MM.1S (cell line): ENCODE measurements around the gene PCDHGB2.

Source experiments
- DNase-seq: peaks from one replicate; pipeline ENCODE4 v3.0.0-alpha.2; 2015
- H2AFZ ChIP-seq: fragments of 300-600 bp; sonication (generic); 2 replicates; pipeline ENCODE4 v1.6.0; 2016; ENCODE audit warnings: antibody characterized with exemption, low read length
- H3F3A ChIP-seq: fragments of 300-600 bp; sonication (generic); 2 replicates; pipeline ENCODE4 v1.6.1; 2016; ENCODE audit warnings: mild to moderate bottlenecking, antibody characterized with exemption, low read length, moderate library complexity, mixed read lengths; ENCODE audit not compliant: insufficient read depth
- H3K27ac ChIP-seq: fragments of 300-600 bp; sonication (generic); 2 replicates; pipeline ENCODE4 v1.5.1; 2016; ENCODE audit warnings: mild to moderate bottlenecking, low read length
- H3K27me3 ChIP-seq: fragments of 300-600 bp; sonication (generic); replicated peaks from 2 replicates; pipeline ENCODE4 v1.6.0; 2016; ENCODE audit warnings: low read length; ENCODE audit not compliant: insufficient read depth
- H3K36me3 ChIP-seq: fragments of 300-600 bp; sonication (generic); replicated peaks from 2 replicates; pipeline ENCODE4 v1.6.1; 2016; ENCODE audit warnings: mild to moderate bottlenecking, low read length, mixed read lengths; ENCODE audit not compliant: insufficient read depth
- H3K4me1 ChIP-seq: fragments of 300-600 bp; sonication (generic); 2 replicates; pipeline ENCODE4 v1.6.1; 2016; ENCODE audit warnings: low read length, mixed read lengths
- H3K4me2 ChIP-seq: fragments of 300-600 bp; sonication (generic); 2 replicates; pipeline ENCODE4 v1.6.0; 2016; ENCODE audit warnings: low read depth, low read length
- H3K4me3 ChIP-seq: fragments of 300-600 bp; sonication (generic); 2 replicates; pipeline ENCODE4 v1.5.1; 2016; ENCODE audit warnings: low read length, mixed read lengths
- H3K79me2 ChIP-seq: fragments of 300-600 bp; sonication (generic); 2 replicates; pipeline ENCODE4 v1.6.1; 2016; ENCODE audit warnings: mixed run types, low read length, mixed read lengths
- H3K9ac ChIP-seq: fragments of 300-600 bp; sonication (generic); 2 replicates; pipeline ENCODE4 v1.6.1; 2016; ENCODE audit warnings: low read length, mixed read lengths
- H3K9me2 ChIP-seq: fragments of 300-600 bp; sonication (generic); replicated peaks from 2 replicates; pipeline ENCODE4 v1.6.1; 2016; ENCODE audit warnings: mild to moderate bottlenecking, low read length, mixed read lengths; ENCODE audit not compliant: insufficient read depth
- H3K9me3 ChIP-seq: fragments of 300-600 bp; sonication (generic); replicated peaks from 2 replicates; pipeline ENCODE4 v1.6.1; 2016; ENCODE audit warnings: mild to moderate bottlenecking, low read length, mixed read lengths; ENCODE audit not compliant: insufficient read depth
- H4K20me1 ChIP-seq: fragments of 300-600 bp; sonication (generic); 2 replicates; pipeline ENCODE4 v1.6.1; 2016; ENCODE audit warnings: mild to moderate bottlenecking, low read length, moderate library complexity, mixed read lengths; ENCODE audit not compliant: insufficient read depth
- EZH2 ChIP-seq: fragments of 300-600 bp; sonication (generic); optimal IDR thresholded peaks from 2 replicates; pipeline ENCODE3; 2017; ENCODE audit warnings: low read depth, mild to moderate bottlenecking, antibody characterized with exemption, low read length, mixed read lengths
- EZH2phosphoT487 ChIP-seq: fragments of 300-600 bp; sonication (generic); IDR thresholded peaks from 2 replicates; pipeline ENCODE4 v1.6.1; 2018; ENCODE audit warnings: antibody characterized with exemption, low read length
- TF ChIP-seq, protein P1 (sequence below): fragments of 300-600 bp; sonication (generic); IDR thresholded peaks from 2 replicates; pipeline ENCODE4 v1.5.1; 2016; ENCODE audit warnings: antibody characterized with exemption, low read length, mixed read lengths

The PCDHGB2 gene

DNA sequence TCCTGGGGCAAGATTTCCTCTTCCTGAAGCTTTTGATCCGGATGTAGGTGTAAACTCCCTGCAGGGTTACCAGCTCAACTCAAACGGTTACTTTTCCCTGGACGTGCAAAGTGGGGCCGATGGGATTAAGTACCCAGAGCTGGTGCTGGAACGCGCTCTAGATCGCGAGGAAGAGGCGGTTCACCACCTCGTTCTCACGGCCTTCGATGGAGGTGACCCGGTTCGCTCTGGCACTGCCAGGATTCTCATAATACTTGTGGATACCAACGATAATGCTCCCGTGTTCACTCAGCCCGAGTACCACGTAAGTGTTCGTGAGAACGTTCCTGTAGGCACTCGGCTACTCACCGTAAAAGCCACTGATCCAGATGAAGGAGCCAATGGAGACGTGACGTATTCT, 4.2 kb upstream of the PCDHGB2 start:
- Histone ChIP-seq H3K27me3 (0 out of 2 replicates have a peak, but pooled peaks cover 3% of the 10 kb centered on the region), H3K9me3 (no peaks in the 10 kb centered on the region), H3K27ac (no peak overlapping the region), H3K4me2 (no peak overlapping the region), H3K4me3 (no peak overlapping the region), H3K9me2 (no peaks in the 10 kb centered on the region), H3K79me2 (no peaks in the 10 kb centered on the region), H2AFZ (no peak overlapping the region), H3K36me3 (no peaks in the 10 kb centered on the region), H3K4me1 (no peaks in the 10 kb centered on the region), H3F3A (no peaks in the 10 kb centered on the region), H3K9ac (no peak overlapping the region), H4K20me1 (no peaks in the 10 kb centered on the region)
- TF ChIP-seq EZH2phosphoT487 (no peak), EZH2 (no peak)
- TF ChIP-seq, protein P1, sequence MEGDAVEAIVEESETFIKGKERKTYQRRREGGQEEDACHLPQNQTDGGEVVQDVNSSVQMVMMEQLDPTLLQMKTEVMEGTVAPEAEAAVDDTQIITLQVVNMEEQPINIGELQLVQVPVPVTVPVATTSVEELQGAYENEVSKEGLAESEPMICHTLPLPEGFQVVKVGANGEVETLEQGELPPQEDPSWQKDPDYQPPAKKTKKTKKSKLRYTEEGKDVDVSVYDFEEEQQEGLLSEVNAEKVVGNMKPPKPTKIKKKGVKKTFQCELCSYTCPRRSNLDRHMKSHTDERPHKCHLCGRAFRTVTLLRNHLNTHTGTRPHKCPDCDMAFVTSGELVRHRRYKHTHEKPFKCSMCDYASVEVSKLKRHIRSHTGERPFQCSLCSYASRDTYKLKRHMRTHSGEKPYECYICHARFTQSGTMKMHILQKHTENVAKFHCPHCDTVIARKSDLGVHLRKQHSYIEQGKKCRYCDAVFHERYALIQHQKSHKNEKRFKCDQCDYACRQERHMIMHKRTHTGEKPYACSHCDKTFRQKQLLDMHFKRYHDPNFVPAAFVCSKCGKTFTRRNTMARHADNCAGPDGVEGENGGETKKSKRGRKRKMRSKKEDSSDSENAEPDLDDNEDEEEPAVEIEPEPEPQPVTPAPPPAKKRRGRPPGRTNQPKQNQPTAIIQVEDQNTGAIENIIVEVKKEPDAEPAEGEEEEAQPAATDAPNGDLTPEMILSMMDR, result no peak
- no peak for DNase-seq

DNA sequence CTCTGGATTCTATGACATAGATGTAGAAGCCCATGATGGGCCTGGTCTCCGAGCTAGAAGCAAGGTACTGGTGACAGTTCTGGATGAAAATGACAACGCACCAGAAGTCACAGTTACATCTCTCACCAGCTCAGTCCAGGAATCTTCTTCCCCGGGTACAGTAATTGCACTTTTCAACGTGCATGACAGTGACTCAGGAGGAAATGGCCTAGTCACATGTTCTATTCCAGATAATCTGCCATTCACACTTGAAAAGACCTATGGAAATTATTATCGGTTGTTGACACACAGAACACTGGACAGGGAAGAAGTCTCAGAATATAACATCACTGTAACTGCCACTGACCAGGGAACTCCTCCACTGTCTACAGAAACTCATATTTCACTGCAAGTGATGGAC, 3.7 kb upstream of the PCDHGB2 start:
- H3K9me3 ChIP-seq, result no peaks in the 10 kb centered on the region
- H3F3A ChIP-seq, result no peaks in the 10 kb centered on the region
- TF ChIP-seq EZH2 (no peak), EZH2phosphoT487 (no peak)
- TF ChIP-seq, protein P1, result no peak
- no peak for DNase-seq
- no peaks in the 10 kb centered on the region for H4K20me1 ChIP-seq
- no peak overlapping the region for H3K9ac ChIP-seq
- H3K4me2 ChIP-seq, result no peak overlapping the region
- no peaks in the 10 kb centered on the region for H3K9me2 ChIP-seq
- H3K4me3 ChIP-seq, result no peak overlapping the region
- no peak overlapping the region for H2AFZ ChIP-seq
- H3K27ac ChIP-seq, result no peak overlapping the region
- H3K36me3 ChIP-seq, result no peaks in the 10 kb centered on the region
- no peaks in the 10 kb centered on the region for H3K79me2 ChIP-seq
- H3K27me3 ChIP-seq, result no peaks in the 10 kb centered on the region
- no peaks in the 10 kb centered on the region for H3K4me1 ChIP-seq

DNA sequence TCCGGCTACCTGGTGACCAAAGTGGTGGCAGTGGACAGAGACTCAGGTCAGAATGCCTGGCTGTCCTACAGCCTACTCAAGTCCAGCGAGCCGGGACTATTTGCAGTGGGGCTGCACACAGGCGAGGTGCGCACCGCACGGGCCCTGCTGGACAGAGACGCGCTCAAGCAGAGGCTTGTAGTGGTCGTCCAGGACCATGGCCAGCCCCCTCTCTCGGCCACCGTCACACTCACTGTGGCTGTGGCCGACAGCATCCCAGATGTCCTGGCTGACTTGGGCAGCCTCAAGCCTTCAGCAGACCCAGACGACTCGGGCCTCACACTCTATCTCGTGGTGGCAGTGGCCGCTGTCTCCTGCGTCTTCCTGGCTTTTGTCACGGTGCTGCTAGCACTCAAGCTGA, 2.8 kb upstream of the PCDHGB2 start:
- no peak overlapping the region for H2AFZ ChIP-seq
- H3K9me2 ChIP-seq, result no peaks in the 10 kb centered on the region
- H3K9me3 ChIP-seq, result no peaks in the 10 kb centered on the region
- no peaks in the 10 kb centered on the region for H3K27me3 ChIP-seq
- no peaks in the 10 kb centered on the region for H4K20me1 ChIP-seq
- no peak overlapping the region for H3K4me2 ChIP-seq
- H3F3A ChIP-seq, result no peaks in the 10 kb centered on the region
- no peaks in the 10 kb centered on the region for H3K79me2 ChIP-seq
- no peak for DNase-seq
- no peak overlapping the region for H3K27ac ChIP-seq
- no peaks in the 10 kb centered on the region for H3K4me1 ChIP-seq
- no peaks in the 10 kb centered on the region for H3K36me3 ChIP-seq
- TF ChIP-seq EZH2phosphoT487 (no peak), EZH2 (no peak)
- TF ChIP-seq, protein P1, result no peak
- no peak overlapping the region for H3K9ac ChIP-seq
- no peak overlapping the region for H3K4me3 ChIP-seq
